GM08714 (cell line): ENCODE data around the gene MBD4.

Experiments used
- H3K4me3 ChIP-seq: fragments of 200-500 bp; sonication (Bioruptor generic); 2 replicates; pipeline ENCODE4 v1.5.1; 2014; ENCODE audit warnings: mild to moderate bottlenecking, low read length, inconsistent platforms
- ZNF274 ChIP-seq: IDR thresholded peaks from 2 replicates; pipeline ENCODE4 v1.6.1; 2012; ENCODE audit warnings: mild to moderate bottlenecking, low read depth, low read length

MBD4 gene

DNA sequence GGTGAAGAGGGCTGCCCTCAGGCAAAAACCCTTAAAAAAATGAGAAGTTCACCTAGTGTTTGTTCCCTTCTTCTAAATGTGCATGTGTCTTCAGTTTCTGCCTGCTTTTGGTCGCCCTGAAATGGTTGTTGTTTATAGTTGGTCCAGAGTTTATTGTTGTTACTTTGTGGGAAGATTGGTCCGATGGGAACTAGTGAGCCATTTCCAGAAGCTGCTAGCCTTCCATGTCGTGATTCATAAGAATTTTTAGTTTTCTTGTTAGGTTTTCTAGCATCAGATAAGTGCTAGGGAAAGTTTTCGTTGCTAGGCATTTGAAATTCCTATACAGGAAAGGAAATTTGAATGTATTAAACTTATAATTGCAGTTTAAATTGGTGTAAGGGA, 34.0 kb upstream of the MBD4 start:
- TF ChIP-seq ZNF274, result no peak
- no peak overlapping the region for H3K4me3 ChIP-seq

DNA sequence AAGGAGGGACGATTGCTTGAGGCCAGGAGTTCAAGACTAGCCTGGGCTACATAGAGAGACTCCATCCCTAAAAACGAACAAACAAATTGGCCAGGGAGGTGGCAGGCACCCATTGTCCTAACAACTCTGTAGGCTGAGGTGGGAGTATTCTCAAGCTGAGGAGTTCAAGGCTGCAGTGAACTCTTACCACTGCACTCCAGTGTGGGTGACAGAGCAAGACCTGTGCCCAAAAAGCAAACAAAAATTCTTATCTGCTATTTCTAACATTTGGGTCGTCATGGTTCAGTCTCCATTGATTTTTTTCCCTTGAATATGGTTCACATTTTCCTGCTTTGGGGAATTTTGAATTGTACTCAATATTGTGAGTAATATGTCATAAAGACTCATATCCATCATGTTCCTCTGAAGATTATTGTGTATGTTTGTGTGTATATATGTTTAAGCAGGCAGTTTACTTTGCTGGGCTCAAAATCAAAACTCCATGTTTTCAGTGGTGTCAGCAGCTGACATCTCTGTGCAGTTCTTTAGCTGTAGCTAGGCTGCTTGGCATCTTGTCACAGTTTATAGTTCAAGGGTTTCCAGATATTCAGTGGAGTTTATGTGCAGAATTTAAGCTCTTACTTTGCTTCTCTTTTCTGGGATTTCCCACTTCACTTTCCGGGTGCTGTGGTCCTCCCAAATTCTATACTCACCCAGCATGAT, 33.5 kb upstream of the MBD4 start:
- TF ChIP-seq ZNF274, result no peak

DNA sequence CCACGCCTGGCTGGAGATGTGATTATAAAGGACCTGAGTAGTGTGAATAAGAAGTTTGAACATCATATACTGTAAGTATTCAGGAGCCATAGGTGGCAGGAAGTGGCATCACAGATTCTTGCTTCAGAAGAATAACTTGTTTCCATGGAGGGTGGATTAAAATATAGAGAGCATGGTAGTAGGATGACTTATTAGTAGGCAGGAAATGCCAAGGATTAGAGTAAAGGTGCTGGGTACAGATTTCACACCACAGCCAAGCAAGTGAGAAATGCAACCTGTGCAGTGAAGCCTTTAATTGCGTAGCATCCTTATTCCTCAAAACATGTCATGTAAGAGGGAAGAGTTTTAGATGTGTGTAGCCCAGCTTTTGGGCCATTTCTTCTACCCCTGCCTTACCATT, 31.1 kb upstream of the MBD4 start:
- TF ChIP-seq ZNF274, result no peak
- H3K4me3 ChIP-seq, result no peak overlapping the region

More for the DNA sequence above, 33.5 kb upstream of the MBD4 start:
- H3K4me3 ChIP-seq, result no peak overlapping the region

DNA sequence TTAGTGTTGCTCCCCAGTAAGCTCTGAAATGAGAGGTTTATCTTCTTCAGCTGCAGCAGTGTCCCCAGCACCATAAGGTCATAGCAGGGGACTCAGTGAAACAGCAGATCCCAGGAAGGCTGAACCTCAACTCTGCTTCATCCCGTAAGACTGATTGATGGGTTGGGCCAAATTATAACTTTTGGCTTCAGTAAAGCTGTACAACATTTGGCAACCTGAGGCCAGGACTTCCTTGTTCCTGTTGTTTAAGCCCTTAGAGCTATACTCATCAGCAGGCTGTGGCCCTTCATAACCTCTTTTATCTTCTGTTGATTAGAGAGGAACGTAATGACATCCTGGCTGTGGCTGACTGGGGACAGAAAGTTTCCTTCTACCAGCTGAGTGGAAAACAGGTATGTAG, 29.3 kb upstream of the MBD4 start:
- no peak for TF ChIP-seq ZNF274
- H3K4me3 ChIP-seq, result no peak overlapping the region

DNA sequence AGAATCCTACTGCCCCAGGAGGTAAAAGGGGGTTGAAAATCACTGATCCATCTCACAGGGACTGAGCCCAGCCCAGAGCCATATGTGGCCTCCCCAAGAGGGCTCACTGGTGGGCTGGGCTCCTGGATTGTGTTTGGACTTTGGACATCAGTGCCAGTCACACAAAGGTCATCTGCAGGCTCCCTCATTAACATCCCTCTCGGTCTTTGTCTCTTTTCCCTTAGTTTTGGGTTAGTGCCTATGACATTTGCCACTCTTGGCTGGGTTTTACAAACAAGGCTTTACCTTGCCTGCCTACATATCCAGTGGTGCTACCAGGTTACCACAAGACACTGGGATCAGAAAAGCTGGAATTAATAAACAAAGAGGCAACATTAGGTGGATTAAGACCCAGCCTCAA, 28.2 kb upstream of the MBD4 start:
- H3K4me3 ChIP-seq, result no peak overlapping the region
- no peak for TF ChIP-seq ZNF274

DNA sequence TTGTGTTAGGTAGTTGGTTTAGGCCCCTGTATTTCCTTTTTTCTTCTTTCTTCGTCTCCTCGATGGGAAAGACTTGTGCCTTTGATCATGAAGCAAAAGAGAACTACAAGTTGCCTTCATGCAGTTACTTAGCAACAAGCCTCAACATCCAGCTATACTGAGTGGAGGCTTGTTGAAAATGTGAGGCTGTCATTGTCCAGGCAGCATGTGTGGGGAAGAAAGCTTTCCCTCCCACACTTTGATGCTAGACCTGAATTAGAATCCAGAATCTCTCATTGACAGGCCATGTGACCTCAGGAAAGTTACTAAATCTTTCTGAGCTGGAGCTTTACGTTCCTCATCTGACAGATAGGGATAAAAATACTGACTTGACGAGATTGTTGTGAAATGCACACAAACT, 24.0 kb upstream of the MBD4 start:
- H3K4me3 ChIP-seq, result no peak overlapping the region
- TF ChIP-seq ZNF274, result no peak

DNA sequence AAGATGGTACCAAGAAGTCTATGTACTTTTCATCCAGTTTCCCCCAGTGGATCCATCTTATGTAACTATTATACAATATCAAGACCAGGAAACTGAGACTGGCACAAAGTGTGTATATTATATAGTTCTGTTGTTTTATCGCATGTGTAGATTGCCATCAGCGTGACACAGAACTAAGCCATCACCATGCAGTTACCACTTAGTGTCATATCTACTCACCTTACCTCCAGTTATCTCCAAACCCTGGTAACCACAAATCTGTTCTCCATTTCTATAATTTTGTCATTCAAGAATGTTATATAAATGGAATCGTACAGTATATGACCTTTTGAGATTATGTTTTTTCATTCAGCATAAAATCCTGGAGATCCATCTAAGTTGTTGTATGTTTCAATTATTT, 23.3 kb upstream of the MBD4 start:
- TF ChIP-seq ZNF274, result no peak
- H3K4me3 ChIP-seq, result no peak overlapping the region

DNA sequence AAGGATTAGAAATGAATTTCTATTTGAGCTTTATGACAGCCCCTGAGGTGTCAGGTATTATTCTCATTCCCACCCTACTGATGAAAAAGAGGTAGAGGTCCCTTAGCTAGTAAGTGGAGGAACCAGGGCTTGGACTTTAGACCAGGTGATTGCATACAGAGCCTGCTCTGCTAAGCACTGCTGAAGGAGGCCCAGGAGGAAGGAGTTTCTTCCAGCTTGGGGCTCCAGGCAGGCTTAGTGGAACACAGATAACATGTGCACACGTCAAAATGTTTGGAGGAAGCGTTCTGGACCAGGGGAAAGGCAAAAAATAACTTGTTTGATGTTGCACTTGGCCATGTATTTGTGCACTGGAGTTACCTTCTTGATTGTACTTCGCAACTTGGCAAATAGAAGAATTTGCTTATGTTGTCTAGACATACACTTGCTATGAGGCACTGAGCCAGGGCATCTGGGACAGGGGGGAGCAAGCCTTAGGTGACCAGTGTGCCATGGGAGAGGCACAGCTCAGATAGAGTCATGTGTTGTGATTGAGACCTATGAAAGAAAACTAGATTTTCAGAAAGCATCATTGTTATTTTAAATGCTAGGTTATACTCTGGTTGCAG, 22.7 kb upstream of the MBD4 start:
- no peak for TF ChIP-seq ZNF274
- no peak overlapping the region for H3K4me3 ChIP-seq

DNA sequence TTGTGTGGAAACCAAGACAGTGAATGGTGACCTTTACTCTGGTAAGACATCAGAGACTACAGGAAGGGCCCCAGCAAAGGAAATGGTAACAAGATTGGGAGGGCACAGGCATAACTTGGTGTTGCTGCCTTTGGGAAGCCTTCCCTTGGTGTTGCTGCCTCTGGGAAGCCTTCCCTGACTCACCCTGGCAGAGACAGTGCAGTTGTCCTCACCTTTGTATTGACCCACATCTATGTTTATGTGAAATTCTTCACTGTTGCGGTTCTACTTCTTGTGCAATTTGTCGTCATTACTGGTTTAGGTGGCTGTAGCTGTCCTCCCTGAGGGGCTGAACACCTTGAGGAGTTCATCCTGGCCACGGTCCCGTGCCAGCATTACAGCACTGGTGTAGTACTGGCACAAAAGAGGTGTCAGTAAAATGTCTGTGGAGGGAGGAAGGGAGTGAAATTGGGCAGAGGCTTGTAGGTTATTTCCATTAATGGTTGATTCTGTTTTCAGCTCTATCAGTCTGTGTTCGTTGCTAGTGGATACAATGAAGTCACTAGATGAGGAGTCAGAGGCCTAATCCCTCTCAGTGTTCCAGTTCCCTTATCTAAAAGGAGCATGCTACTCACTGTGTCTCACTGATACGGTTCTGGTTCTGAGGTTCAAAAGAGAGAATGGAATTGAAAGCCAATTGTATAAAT, 21.9 kb upstream of the MBD4 start:
- H3K4me3 ChIP-seq, result no peak overlapping the region
- TF ChIP-seq ZNF274, result no peak

DNA sequence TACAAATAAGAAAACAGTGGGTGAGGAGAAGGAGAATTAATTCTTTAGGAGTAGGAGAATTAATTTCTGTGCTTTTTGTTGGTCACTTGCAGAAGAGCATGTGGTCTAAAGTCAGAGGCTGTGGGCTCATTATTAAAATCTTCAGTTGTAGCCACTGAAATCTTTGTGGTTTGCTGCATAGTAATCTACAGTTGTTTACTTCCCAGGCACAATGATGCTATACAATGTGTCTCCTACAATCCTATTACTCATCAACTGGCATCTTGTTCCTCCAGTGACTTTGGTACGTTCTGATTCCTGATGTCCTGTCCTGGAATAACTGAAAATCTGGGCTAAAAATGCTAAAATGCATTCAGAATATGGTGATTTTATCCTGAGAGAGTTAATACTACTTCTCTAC, 21.3 kb upstream of the MBD4 start:
- no peak for TF ChIP-seq ZNF274
- no peak overlapping the region for H3K4me3 ChIP-seq

DNA sequence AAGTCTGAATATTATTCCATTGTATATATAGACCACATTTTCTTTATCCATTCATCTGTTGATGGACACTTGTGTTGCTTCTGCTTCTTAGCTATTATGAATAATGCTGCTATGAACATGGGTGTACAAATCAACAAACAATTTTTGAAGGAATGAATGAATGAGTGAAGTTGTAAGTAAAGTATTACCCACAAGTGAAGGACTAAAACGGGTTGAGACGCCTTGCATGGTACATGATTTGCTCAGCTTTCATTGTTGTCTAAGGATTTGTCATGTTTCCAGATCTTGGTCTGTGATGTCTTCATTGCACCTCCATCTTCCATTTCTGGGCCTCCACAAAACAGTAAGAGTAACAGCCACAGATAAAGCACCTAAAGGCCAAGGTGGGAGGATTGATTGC, 20.8 kb upstream of the MBD4 start:
- H3K4me3 ChIP-seq, result no peak overlapping the region
- TF ChIP-seq ZNF274, result no peak

DNA sequence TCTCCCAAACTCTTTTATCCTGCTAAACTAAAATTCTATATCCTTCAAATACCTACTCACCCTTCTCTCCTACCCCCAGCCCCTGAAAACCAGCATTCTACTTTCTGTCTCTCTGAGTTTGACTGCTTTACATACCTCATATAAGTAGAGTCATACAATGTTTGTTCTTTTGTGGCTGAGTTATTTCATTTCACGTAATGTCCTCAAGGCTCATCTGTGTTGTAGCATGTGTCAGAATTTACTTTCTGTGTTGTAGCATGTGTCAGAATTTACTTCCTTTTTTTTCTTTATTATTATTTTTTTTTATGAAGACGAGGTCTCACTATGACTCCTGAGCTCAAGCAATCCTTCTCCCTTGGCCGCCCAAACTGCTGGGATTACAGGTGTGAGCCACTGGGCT, 20.4 kb upstream of the MBD4 start:
- no peak overlapping the region for H3K4me3 ChIP-seq
- TF ChIP-seq ZNF274, result no peak

DNA sequence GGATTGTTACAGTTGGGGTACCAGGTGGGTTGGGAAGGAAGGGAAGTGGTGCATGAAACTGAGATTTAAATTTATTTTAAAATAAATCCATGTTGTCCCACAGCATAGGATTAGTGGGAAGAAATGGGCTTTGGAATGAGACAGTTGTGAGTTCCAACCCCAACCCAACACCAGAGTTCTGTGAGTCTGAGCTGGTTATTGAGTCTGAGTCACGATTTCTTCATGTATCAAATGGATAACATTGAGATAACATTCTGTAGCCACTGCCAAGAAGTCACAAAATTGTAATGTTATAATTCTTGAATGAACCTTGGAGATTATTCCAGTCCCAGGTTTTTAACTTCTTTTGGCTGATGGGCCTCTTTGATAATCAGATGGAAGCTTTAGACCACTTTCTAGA, 14.0 kb upstream of the MBD4 start:
- TF ChIP-seq ZNF274, result no peak
- H3K4me3 ChIP-seq, result no peak overlapping the region

DNA sequence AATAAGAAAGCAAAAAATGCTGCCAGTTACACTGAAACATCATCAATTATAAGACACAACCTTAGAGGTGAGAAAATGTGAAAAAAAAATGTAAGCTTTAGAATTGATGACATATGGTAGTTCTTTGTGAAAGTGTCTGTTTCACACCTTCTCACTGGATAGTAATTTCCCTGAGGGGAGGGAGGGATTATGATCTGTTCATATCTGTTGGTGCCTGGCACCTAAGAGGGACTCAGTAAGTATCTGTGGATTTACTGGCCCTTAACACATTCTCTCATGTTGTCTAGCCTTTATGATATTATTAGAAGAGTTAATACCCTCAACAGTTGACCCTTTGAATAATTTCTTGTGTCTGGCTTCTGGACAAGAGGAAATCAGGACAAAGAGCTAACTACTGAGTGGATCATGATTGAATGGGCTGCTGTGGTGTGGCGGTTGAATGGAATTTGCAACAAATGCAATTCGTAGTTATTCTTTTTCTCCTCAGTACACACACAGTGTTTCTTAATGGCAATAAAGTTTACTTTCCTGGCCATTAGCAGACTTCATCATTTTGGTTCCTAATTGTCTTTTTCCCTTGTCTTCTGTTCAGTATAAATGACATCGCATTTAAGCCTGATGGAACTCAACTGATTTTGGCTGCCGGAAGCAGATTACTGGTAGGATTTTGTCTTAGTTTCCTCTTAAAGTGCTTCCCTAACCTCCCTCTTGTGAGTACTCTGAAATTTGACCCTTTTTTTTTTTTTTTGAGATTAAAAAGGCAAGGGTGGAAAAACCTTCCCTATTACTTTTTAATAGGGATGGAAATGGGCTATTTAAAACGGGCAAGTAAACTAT, 9.7 kb upstream of the MBD4 start:
- no peak for TF ChIP-seq ZNF274
- H3K4me3 ChIP-seq, result no peak overlapping the region
